NCI-H748 treated with DMSO at 0.1 percent for 48 hours (cell line): Measurements from ENCODE around the gene CEP89.
"Not testable (repeated sequence)": the region's sequence is repeated elsewhere in the genome, so short reads cannot be mapped to it uniquely, and the experiment has no call there.

Experiments used
- DNase-seq: peaks from one replicate; lab custom pipeline; 2025; lab: John Stamatoyannopoulos, UW

The CEP89 gene

GRCh38 chr19:32869369-32869965, 102.3 kb downstream of the CEP89 start, which contains the start of gene SLC7A9:
Gene SLC7A9, minus strand, starts transcription at chr19:32869767. Its CDS starts 1,233 bp downstream, at chr19:32868534.
- no peak for DNase-seq

- no peak for DNase-seq
Observed at GRCh38 chr19:32868206-32868950, 103.4 kb downstream of the CEP89 start.

- DNase-seq, result not testable (repeated sequence)
Observed at GRCh38 chr19:32867436-32867835, 104.3 kb downstream of the CEP89 start.

GRCh38 chr19:32866564-32867265, 105.0 kb downstream of the CEP89 start:
- no peak for DNase-seq

- DNase-seq, result no peak
Observed at GRCh38 chr19:32866061-32866460, 105.7 kb downstream of the CEP89 start.

- DNase-seq, result no peak
Observed at GRCh38 chr19:32865326-32865725, 106.4 kb downstream of the CEP89 start.

- no peak for DNase-seq
Observed at GRCh38 chr19:32864318-32865007, 107.3 kb downstream of the CEP89 start.

- DNase-seq, result no peak
Observed at GRCh38 chr19:32863841-32864240, 107.9 kb downstream of the CEP89 start.

GRCh38 chr19:32863301-32863700, 108.5 kb downstream of the CEP89 start:
- DNase-seq, result no peak

- DNase-seq, result no peak
Observed at GRCh38 chr19:32862741-32863140, 109.0 kb downstream of the CEP89 start.

- DNase-seq, result no peak
Observed at GRCh38 chr19:32862173-32862572, 109.6 kb downstream of the CEP89 start.

- no peak for DNase-seq
Observed at GRCh38 chr19:32861596-32861995, 110.2 kb downstream of the CEP89 start.

GRCh38 chr19:32859591-32859990, 112.2 kb downstream of the CEP89 start:
- DNase-seq, result no peak

- no peak for DNase-seq
Observed at GRCh38 chr19:32858559-32858958, 113.2 kb downstream of the CEP89 start.

GRCh38 chr19:32858155-32858554, 113.6 kb downstream of the CEP89 start:
- no peak for DNase-seq

- DNase-seq, result no peak
Observed at GRCh38 chr19:32857584-32857983, 114.2 kb downstream of the CEP89 start.

- DNase-seq, result not testable (repeated sequence)
Observed at GRCh38 chr19:32856818-32857217, 114.9 kb downstream of the CEP89 start.

- DNase-seq, result no peak
Observed at GRCh38 chr19:32852216-32852615, 119.5 kb downstream of the CEP89 start.

GRCh38 chr19:32848035-32848434, 123.7 kb downstream of the CEP89 start:
- not testable (repeated sequence) for DNase-seq

GRCh38 chr19:32843716-32844245, 128.0 kb downstream of the CEP89 start:
- DNase-seq, result no peak

GRCh38 chr19:32842061-32842460, 129.7 kb downstream of the CEP89 start:
- DNase-seq, result no peak

GRCh38 chr19:32837531-32837930, 134.2 kb downstream of the CEP89 start:
- DNase-seq, result no peak
